Osteocyte (in vitro differentiated cells): ENCODE results near the gene ZNF835. TPM values are rescaled to one million over a fixed set of nuclear protein-coding genes. Genes with fewer than 3 reads are reported as not detected.

Source experiments
- DNase-seq: peaks from one replicate; pipeline ENCODE4 v3.0.0; 2021; ENCODE audit warnings: mixed read lengths; ENCODE audit not compliant: unreplicated experiment; ENCODE audit errors: extremely low spot score
- H3K27ac Mint-ChIP-seq: one replicate; pipeline ENCODE4 v1.8.0; 2021; ENCODE audit warnings: mild to moderate bottlenecking, mixed read lengths; ENCODE audit not compliant: unreplicated experiment
- H3K27me3 Mint-ChIP-seq: one replicate; pipeline ENCODE4 v1.8.0; 2021; ENCODE audit warnings: mixed read lengths; ENCODE audit not compliant: unreplicated experiment
- H3K36me3 Mint-ChIP-seq: one replicate; pipeline ENCODE4 v1.8.0; 2021; ENCODE audit warnings: mixed read lengths; ENCODE audit not compliant: unreplicated experiment
- H3K4me1 Mint-ChIP-seq: one replicate; pipeline ENCODE4 v1.8.0; 2021; ENCODE audit warnings: mixed read lengths; ENCODE audit not compliant: unreplicated experiment
- H3K4me3 Mint-ChIP-seq: one replicate; pipeline ENCODE4 v1.8.0; 2021; ENCODE audit warnings: mild to moderate bottlenecking, moderate library complexity, mixed read lengths; ENCODE audit not compliant: unreplicated experiment
- H3K9me3 Mint-ChIP-seq: one replicate; pipeline ENCODE4 v1.8.0; 2021; ENCODE audit warnings: mixed read lengths; ENCODE audit not compliant: unreplicated experiment
- total RNA-seq: library from RNA; stranded (reverse); gene quantifications from 2 replicates; pipeline ENCODE4 v1.2.1, GENCODE V29; 2021
- TF ChIP-seq, protein P1 (sequence below): fragments of 200-600 bp; sonication (generic); IDR thresholded peaks from 2 replicates; pipeline ENCODE4 v1.5.0; 2021; ENCODE audit warnings: antibody characterized with exemption, mild to moderate bottlenecking, moderate library complexity

ZNF835 gene
- total RNA-seq, 1 donor from 2014 or later = not detected

DNA sequence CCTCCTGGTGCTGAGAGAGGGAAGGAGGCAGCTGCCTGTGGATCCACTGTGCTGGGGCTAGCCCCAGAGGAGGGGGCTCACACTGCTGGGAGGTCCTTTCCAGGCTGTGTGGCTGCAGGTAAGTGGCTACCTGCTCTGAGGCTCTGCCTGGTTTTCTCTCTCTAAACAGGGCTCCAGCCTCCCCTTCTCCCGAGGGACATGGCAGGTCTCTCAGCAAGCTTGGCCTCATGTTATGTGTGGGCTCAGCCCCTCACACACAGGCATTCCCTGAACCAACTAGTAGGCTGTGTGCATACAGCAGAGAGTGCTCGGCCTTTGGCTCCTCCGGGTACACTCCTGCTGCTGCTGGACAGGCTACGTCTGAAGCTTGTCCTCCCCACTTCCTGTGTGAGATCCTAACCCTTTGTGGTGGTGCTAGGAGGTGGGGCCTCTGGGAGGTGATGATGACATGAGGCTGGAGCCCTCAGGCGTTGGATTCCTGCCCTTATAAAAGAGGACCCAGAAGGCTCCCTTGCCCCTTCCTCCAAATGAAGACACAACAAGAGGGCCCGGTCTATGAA lies 4.2 kb downstream of the ZNF835 start:
- H3K27ac Mint-ChIP-seq = no peak overlapping the region
- no peak overlapping the region for H3K4me3 Mint-ChIP-seq
- H3K27me3 Mint-ChIP-seq = no peaks in the 10 kb centered on the region
- no peak for DNase-seq
- H3K4me1 Mint-ChIP-seq = no peaks in the 10 kb centered on the region
- peaks cover 12% of the 10 kb centered on the region for H3K9me3 Mint-ChIP-seq
- TF ChIP-seq, protein P1, sequence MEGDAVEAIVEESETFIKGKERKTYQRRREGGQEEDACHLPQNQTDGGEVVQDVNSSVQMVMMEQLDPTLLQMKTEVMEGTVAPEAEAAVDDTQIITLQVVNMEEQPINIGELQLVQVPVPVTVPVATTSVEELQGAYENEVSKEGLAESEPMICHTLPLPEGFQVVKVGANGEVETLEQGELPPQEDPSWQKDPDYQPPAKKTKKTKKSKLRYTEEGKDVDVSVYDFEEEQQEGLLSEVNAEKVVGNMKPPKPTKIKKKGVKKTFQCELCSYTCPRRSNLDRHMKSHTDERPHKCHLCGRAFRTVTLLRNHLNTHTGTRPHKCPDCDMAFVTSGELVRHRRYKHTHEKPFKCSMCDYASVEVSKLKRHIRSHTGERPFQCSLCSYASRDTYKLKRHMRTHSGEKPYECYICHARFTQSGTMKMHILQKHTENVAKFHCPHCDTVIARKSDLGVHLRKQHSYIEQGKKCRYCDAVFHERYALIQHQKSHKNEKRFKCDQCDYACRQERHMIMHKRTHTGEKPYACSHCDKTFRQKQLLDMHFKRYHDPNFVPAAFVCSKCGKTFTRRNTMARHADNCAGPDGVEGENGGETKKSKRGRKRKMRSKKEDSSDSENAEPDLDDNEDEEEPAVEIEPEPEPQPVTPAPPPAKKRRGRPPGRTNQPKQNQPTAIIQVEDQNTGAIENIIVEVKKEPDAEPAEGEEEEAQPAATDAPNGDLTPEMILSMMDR = no peak
- H3K36me3 Mint-ChIP-seq = peaks cover 2% of the 10 kb centered on the region

DNA sequence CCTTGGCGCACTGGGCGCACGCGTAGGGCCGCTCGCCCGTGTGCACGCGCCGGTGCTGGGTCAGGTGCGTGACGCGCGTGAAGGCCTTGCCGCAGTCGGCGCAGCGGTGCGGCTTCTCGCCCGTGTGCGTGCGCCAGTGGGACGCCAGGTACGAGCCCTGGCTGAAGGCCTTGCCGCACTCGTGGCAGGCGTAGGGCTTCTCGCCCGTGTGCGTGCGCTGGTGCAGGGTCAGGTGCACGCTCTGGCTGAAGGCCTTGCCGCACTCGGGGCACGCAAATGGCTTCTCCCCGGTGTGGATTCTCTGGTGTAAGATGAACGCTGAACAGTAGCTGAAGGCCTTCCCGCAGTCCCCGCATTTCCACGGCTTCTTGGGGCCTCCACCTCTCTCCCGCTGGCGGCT lies 7.0 kb downstream of the ZNF835 start:
- DNase-seq = no peak
- Mint-ChIP-seq H3K27me3 (no peaks in the 10 kb centered on the region), H3K9me3 (peaks cover 5% of the 10 kb centered on the region), H3K4me1 (no peaks in the 10 kb centered on the region), H3K27ac (no peak overlapping the region), H3K36me3 (peaks cover 2% of the 10 kb centered on the region), H3K4me3 (no peak overlapping the region)
- TF ChIP-seq, protein P1 = no peak

DNA sequence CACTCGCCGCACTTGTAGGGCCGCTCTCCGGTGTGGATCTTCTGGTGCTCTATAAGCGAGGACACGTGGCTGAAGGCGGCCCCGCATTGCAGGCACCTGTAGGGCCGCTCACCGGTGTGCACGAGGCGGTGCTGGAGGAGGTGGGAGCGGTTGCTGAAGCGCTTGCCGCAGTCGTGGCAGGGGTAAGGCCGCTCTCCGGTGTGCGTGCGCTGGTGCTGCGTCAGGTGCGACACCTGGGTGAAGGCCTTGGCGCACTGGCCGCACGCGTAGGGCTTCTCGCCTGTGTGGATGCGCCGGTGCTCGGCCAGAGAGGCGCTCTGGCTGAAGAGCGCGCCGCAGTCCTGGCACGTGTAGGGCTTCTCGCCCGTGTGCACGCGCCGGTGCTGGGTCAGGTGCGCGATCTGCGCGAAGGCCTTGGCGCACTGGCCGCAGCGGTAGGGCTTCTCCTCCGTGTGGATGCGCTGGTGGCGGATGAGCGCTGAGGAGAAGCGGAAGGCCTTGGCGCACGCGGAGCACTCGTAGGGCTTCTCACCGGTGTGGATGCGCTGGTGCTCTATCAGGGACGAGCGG lies 7.5 kb downstream of the ZNF835 start:
- peaks cover 9% of the 10 kb centered on the region for H3K9me3 Mint-ChIP-seq
- no peak overlapping the region for H3K27ac Mint-ChIP-seq
- no peaks in the 10 kb centered on the region for H3K27me3 Mint-ChIP-seq
- H3K4me3 Mint-ChIP-seq = no peak overlapping the region
- TF ChIP-seq, protein P1 = no peak
- peaks cover 2% of the 10 kb centered on the region for H3K36me3 Mint-ChIP-seq
- no peak for DNase-seq
- H3K4me1 Mint-ChIP-seq = no peaks in the 10 kb centered on the region

DNA sequence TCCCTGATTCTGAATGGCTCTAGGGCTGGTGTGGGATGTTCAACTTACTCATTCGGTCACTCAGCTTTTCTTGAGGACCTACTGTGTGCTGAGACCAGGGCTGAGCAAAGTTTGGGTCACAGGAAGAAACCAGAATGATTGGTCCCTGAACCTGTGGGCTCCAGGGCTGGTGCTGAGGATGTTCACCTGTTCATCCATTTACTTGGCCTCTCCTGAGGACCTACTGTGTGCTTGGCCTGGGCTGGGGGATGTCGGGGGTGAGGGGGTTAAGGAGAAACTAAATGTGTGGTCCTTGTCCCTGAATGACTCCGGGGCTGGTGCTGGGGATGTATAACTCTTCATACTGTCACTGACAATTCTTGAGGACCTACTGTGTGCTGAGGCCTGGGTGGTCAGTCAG lies 10.3 kb downstream of the ZNF835 start:
- H3K36me3 Mint-ChIP-seq = peaks cover 2% of the 10 kb centered on the region
- DNase-seq = no peak
- no peaks in the 10 kb centered on the region for H3K4me1 Mint-ChIP-seq
- H3K4me3 Mint-ChIP-seq = no peak overlapping the region
- no peak overlapping the region for H3K27ac Mint-ChIP-seq
- no peaks in the 10 kb centered on the region for H3K27me3 Mint-ChIP-seq
- peaks cover 11% of the 10 kb centered on the region for H3K9me3 Mint-ChIP-seq
- TF ChIP-seq, protein P1 = no peak

DNA sequence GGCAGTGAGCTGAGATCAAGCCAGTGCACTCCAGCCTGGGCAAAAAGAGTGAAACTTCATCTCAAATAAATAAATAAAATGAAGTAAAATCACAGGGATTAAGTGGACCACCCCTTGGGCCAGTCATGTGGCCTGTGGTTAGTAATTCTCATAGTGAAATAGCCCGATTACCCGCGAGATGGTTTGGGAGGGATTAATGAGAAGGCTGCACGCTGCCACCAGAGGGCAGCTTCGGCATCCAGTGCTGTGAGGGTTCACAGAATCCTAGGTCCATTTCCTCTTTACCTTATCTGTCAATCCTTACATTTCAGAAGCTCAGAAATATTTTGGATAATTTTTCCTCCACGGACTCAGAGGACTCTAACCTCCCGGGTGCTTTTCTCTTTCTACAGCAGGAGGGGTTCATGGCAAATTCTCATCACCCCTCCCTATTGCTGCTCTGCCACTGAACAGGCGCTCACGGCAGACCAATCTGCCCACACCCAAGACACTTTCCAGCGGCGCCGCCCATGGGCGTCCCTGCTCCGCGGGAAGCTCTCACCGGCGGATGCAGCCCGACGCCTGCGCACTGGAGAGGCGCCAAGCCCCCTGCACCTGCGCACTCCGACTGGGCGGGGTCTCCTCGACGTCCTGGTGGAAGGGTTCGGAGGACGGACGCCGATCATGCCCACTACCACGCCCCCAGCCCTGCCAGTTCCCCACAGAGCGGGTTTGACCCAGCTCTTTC lies 11.0 kb downstream of the ZNF835 start:
- Mint-ChIP-seq H3K4me3 (no peak overlapping the region), H3K9me3 (peaks cover 15% of the 10 kb centered on the region), H3K27ac (no peak overlapping the region), H3K4me1 (no peaks in the 10 kb centered on the region), H3K27me3 (no peaks in the 10 kb centered on the region), H3K36me3 (peaks cover 2% of the 10 kb centered on the region)
- no peak for DNase-seq
- TF ChIP-seq, protein P1 = no peak
